Thyroid gland (tissue), 4 donors: ENCODE results near the gene FAM120A.

ENCODE experiments used
- CTCF ChIP-seq, 6 experiments: fragments of 200-600 bp in 3 of 6; fragments of 450-650 bp in 3 of 6; sonication (generic) in 3 of 6; IDR thresholded peaks; one replicate each; pipeline ENCODE4 v1.5.1; 2016 to 2019; ENCODE audit warnings: antibody characterized with exemption in 6 of 6, mild to moderate bottlenecking in 2 of 6, inconsistent platforms in 1 of 6, moderate library complexity in 1 of 6
- POLR2A ChIP-seq, 2 donors: fragments of 450-650 bp; IDR thresholded peaks; one replicate each; pipeline ENCODE4 v1.6.1; 2017; ENCODE audit warnings: antibody characterized with exemption in 2 of 2, mild to moderate bottlenecking in 2 of 2, moderate library complexity in 1 of 2

DNA sequence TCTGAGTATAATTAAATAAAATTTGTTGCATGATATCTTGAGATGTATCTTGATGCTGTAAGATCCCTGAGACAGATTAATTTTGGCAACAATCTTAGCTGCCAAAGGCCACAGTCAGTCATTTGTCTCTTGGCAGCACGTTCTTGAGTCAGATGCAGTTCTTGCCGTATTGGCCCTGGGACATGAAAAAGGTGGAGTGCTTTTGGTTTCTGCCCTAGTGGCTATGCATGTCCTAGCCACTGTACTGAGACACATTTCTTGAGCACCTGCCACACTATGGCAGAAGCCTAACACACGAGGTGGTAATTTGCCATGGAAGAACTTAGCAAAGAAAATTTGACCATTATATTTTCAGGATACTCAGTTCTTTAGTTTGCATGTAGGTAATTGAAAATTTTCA lies 79.9 kb downstream of the FAM120A start:
- TF ChIP-seq CTCF (IDR thresholded peaks at IDR 0.05) (peak in 2 of 6 experiments; percentile 19 to 21), POLR2A (IDR thresholded peaks at IDR 0.05) (no peak)
